H9 (cell line): ENCODE measurements around the gene P4HA1. TPM values are rescaled to one million over a fixed set of nuclear protein-coding genes. Genes with fewer than 3 reads are reported as not detected.

Experiments used
- DNase-seq: peaks from one replicate; pipeline ENCODE4 v3.0.0-alpha.2; 2017
- H2AFZ ChIP-seq: one replicate; pipeline ENCODE4 v1.6.1; 2013; ENCODE audit warnings: mild to moderate bottlenecking, low read length, control low read depth, moderate library complexity
- H2AK5ac ChIP-seq: 2 replicates; pipeline ENCODE4 v1.6.1; 2013; ENCODE audit warnings: low read length, control low read depth, mixed read lengths; ENCODE audit not compliant: insufficient read length
- H2BK120ac ChIP-seq: one replicate; pipeline ENCODE4 v1.6.1; 2013; ENCODE audit warnings: low read depth, mild to moderate bottlenecking, low read length, control low read depth, inconsistent platforms; ENCODE audit not compliant: poor library complexity, severe bottlenecking
- H2BK12ac ChIP-seq: 2 replicates; pipeline ENCODE4 v1.6.1; 2013; ENCODE audit warnings: low read length, control low read depth, mixed read lengths, low read depth; ENCODE audit not compliant: insufficient read length
- H2BK15ac ChIP-seq: 2 replicates; pipeline ENCODE4 v1.6.1; 2013; ENCODE audit warnings: low read depth, low read length, control low read depth
- H2BK20ac ChIP-seq: one replicate; pipeline ENCODE4 v1.6.1; 2013; ENCODE audit warnings: low read depth, mild to moderate bottlenecking, low read length, control low read depth, inconsistent platforms; ENCODE audit not compliant: poor library complexity, severe bottlenecking
- H2BK5ac ChIP-seq: 2 replicates; pipeline ENCODE4 v1.6.1; 2013; ENCODE audit warnings: low read length, control low read depth, mixed read lengths; ENCODE audit not compliant: insufficient read length
- H3K14ac ChIP-seq: 2 replicates; pipeline ENCODE4 v1.6.1; 2013; ENCODE audit warnings: low read length, control low read depth; ENCODE audit not compliant: insufficient read depth
- H3K18ac ChIP-seq: 2 replicates; pipeline ENCODE4 v1.6.1; 2013; ENCODE audit warnings: low read depth, mild to moderate bottlenecking, mixed read lengths, low read length, control low read depth; ENCODE audit not compliant: insufficient read length
- H3K23ac ChIP-seq: 2 replicates; pipeline ENCODE4 v1.6.1; 2013; ENCODE audit warnings: low read length, control low read depth, mixed read lengths, low read depth; ENCODE audit not compliant: insufficient read length
- H3K23me2 ChIP-seq: 2 replicates; pipeline ENCODE4 v1.6.1; 2013; ENCODE audit warnings: low read depth, mild to moderate bottlenecking, mixed read lengths, low read length, control low read depth; ENCODE audit not compliant: insufficient read length, poor library complexity, severe bottlenecking
- H3K27ac ChIP-seq: 2 replicates; pipeline ENCODE4 v1.5.1; 2013; ENCODE audit warnings: low read length, control low read depth, mixed read lengths, low read depth; ENCODE audit not compliant: insufficient read length
- H3K27me3 ChIP-seq: 2 replicates; pipeline ENCODE4 v1.6.1; 2013; ENCODE audit warnings: low read length, control low read depth, inconsistent platforms; ENCODE audit not compliant: insufficient read depth
- H3K4ac ChIP-seq: 2 replicates; pipeline ENCODE4 v1.6.1; 2013; ENCODE audit warnings: low read depth, mild to moderate bottlenecking, control low read depth, inconsistent platforms, low read length, moderate library complexity
- H3K4me1 ChIP-seq: 2 replicates; pipeline ENCODE4 v1.6.1; 2013; ENCODE audit warnings: low read length, control low read depth, inconsistent platforms; ENCODE audit not compliant: insufficient read depth
- H3K4me2 ChIP-seq: 2 replicates; pipeline ENCODE4 v1.6.1; 2013; ENCODE audit warnings: low read length, control low read depth, mixed read lengths; ENCODE audit not compliant: insufficient read length, insufficient read depth
- H3K56ac ChIP-seq: 2 replicates; pipeline ENCODE4 v1.6.1; 2013; ENCODE audit warnings: low read depth, mild to moderate bottlenecking, mixed read lengths, low read length, control low read depth; ENCODE audit not compliant: insufficient read length
- H3K79me1 ChIP-seq: 2 replicates; pipeline ENCODE4 v1.6.1; 2013; ENCODE audit warnings: low read depth, mild to moderate bottlenecking, moderate library complexity, low read length, control low read depth, inconsistent platforms; ENCODE audit not compliant: insufficient read depth, poor library complexity, severe bottlenecking
- H3K79me2 ChIP-seq: 2 replicates; pipeline ENCODE4 v1.6.1; 2013; ENCODE audit warnings: low read length, control low read depth, inconsistent platforms; ENCODE audit not compliant: insufficient read depth
- H3K9ac ChIP-seq: 2 replicates; pipeline ENCODE4 v1.6.1; 2013; ENCODE audit warnings: low read length, control low read depth, mixed read lengths; ENCODE audit not compliant: insufficient read length; ENCODE audit errors: extremely low read depth
- H3K9me3 ChIP-seq: one replicate; pipeline ENCODE4 v1.6.1; 2013; ENCODE audit warnings: low read depth, low read length, inconsistent platforms; ENCODE audit not compliant: control insufficient read depth
- H3T11ph ChIP-seq: one replicate; pipeline ENCODE4 v1.6.1; 2013; ENCODE audit warnings: mild to moderate bottlenecking, low read length, control low read depth, inconsistent platforms
- H4K20me1 ChIP-seq: one replicate; pipeline ENCODE4 v1.6.1; 2013; ENCODE audit not compliant: control insufficient read depth, insufficient read length, insufficient read depth
- H4K5ac ChIP-seq: 2 replicates; pipeline ENCODE4 v1.6.1; 2013; ENCODE audit warnings: low read depth, mild to moderate bottlenecking, mixed read lengths, low read length, control low read depth; ENCODE audit not compliant: insufficient read length
- H4K8ac ChIP-seq: replicated peaks from 2 replicates; pipeline ENCODE4 v1.6.1; 2013; ENCODE audit warnings: low read length, control low read depth, mixed read lengths, low read depth; ENCODE audit not compliant: insufficient read length
- H4K91ac ChIP-seq: 2 replicates; pipeline ENCODE4 v1.6.1; 2013; ENCODE audit warnings: low read depth, mild to moderate bottlenecking, moderate library complexity, mixed read lengths, low read length, control low read depth; ENCODE audit not compliant: insufficient read length
- H3K27ac Mint-ChIP-seq, 3 experiments: 2 replicates in 2 of 3; 3 replicates in 1 of 3; pipeline ENCODE4 v1.8.0; 2020 to 2021; ENCODE audit warnings: mixed read lengths in 3 of 3, mild to moderate bottlenecking in 1 of 3, moderate library complexity in 1 of 3
- H3K27me3 Mint-ChIP-seq: 2 replicates; pipeline ENCODE4 v1.8.0; 2021; ENCODE audit warnings: low read depth, mild to moderate bottlenecking, moderate library complexity, mixed read lengths
- H3K36me3 Mint-ChIP-seq, 3 experiments: 2 replicates in 2 of 3; 3 replicates in 1 of 3; pipeline ENCODE4 v1.8.0; 2020 to 2021; ENCODE audit warnings: low read depth in 3 of 3, mixed read lengths in 3 of 3; ENCODE audit not compliant: insufficient read depth in 1 of 3
- H3K4me1 Mint-ChIP-seq, 2 experiments: 2 replicates each; pipeline ENCODE4 v1.8.0; 2020; ENCODE audit warnings: mixed read lengths in 2 of 2
- H3K4me3 Mint-ChIP-seq, 2 experiments: 2 replicates in 1 of 2; 3 replicates in 1 of 2; pipeline ENCODE4 v1.8.0; 2020 to 2021; ENCODE audit warnings: mild to moderate bottlenecking in 2 of 2, mixed read lengths in 2 of 2, moderate library complexity in 1 of 2
- H3K9me3 Mint-ChIP-seq, 2 experiments: 2 replicates in 1 of 2; 3 replicates in 1 of 2; pipeline ENCODE4 v1.8.0; 2020; ENCODE audit warnings: mild to moderate bottlenecking in 2 of 2, mixed read lengths in 2 of 2, moderate library complexity in 1 of 2
- WGBS: extraction: QIAGEN DNeasy Blood & Tissue Kit; methylation state at CpG from one replicate; pipeline ENCODE4 v1.1.7; 2013; ENCODE audit warnings: missing lambda C conversion rate, low lambda C conversion rate, mixed read lengths; ENCODE audit not compliant: insufficient read length; ENCODE audit errors: extremely low coverage; 5-methylcytosine and 5-hydroxymethylcytosine counted together
- total RNA-seq: library from RNA; stranded (reverse); gene quantifications from 2 replicates; pipeline ENCODE4 v1.2.1, GENCODE V29; 2021
- TF ChIP-seq, protein P1 (sequence below): fragments of 200-600 bp; sonication (generic); conservative IDR thresholded peaks from 3 replicates; pipeline ENCODE4 v1.8.0; 2021; ENCODE audit warnings: antibody characterized with exemption, mild to moderate bottlenecking

The P4HA1 gene
- total RNA-seq, 1 experiment from 2014 or later, result 48.6 TPM

DNA sequence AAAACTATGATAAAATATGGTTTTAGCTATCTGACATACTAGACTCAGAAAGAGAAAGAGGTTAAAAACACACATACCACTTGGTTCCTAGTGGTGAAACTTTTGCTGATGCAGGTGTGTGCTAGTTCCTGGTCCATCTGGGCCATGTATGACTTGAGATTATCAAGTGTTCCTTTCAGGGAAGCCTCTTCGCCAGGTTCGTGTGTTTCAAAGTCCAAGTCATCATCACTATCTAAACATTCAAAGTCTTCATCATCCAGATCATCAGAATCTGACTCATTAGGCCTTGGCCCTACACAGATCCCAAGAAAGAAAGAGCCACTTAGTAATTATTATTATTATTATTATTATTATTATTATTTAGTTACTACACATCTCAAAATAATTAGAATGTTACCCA is 40.0 kb upstream of the P4HA1 start:
- TF ChIP-seq, protein P1, sequence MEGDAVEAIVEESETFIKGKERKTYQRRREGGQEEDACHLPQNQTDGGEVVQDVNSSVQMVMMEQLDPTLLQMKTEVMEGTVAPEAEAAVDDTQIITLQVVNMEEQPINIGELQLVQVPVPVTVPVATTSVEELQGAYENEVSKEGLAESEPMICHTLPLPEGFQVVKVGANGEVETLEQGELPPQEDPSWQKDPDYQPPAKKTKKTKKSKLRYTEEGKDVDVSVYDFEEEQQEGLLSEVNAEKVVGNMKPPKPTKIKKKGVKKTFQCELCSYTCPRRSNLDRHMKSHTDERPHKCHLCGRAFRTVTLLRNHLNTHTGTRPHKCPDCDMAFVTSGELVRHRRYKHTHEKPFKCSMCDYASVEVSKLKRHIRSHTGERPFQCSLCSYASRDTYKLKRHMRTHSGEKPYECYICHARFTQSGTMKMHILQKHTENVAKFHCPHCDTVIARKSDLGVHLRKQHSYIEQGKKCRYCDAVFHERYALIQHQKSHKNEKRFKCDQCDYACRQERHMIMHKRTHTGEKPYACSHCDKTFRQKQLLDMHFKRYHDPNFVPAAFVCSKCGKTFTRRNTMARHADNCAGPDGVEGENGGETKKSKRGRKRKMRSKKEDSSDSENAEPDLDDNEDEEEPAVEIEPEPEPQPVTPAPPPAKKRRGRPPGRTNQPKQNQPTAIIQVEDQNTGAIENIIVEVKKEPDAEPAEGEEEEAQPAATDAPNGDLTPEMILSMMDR, result no peak
- Histone ChIP-seq H2BK5ac (no peak overlapping the region), H4K8ac (no peak overlapping the region), H3T11ph (no peak overlapping the region), H4K91ac (no peak overlapping the region), H2BK12ac (no peak overlapping the region), H3K4ac (no peak overlapping the region), H2AK5ac (no peak overlapping the region), H3K56ac (no peak overlapping the region), H3K4me2 (no peak overlapping the region), H4K20me1 (no peaks in the 10 kb centered on the region), H3K27ac (no peak overlapping the region), H3K14ac (no peak overlapping the region), H3K9ac (no peak overlapping the region), H3K18ac (no peak overlapping the region), H3K79me2 (no peaks in the 10 kb centered on the region), H2AFZ (no peak overlapping the region), H3K23ac (no peak overlapping the region), H2BK20ac (no peak overlapping the region), H4K5ac (no peak overlapping the region), H3K9me3 (no peaks in the 10 kb centered on the region), H3K27me3 (no peaks in the 10 kb centered on the region), H3K23me2 (no peaks in the 10 kb centered on the region), H2BK15ac (no peak overlapping the region), H2BK120ac (no peak overlapping the region), H3K79me1 (no peaks in the 10 kb centered on the region), H3K4me1 (no peaks in the 10 kb centered on the region)
- Mint-ChIP-seq H3K4me1 (no peaks in the 10 kb centered on the region), H3K4me3 (no peak overlapping the region), H3K27me3 (no peaks in the 10 kb centered on the region), H3K9me3 (no peaks in the 10 kb centered on the region), H3K27ac (no peak overlapping the region), H3K36me3 (peaks cover 25 to 68% (median 64%) of the 10 kb centered on the region in 3 experiments; a peak in 6 of 7 replicates)
- WGBS, result no CpG with 5 or more reads among the region's 2 CpGs
- DNase-seq, result no peak
